ENCODE results near the gene RHCE. TPM values are rescaled to one million over a fixed set of nuclear protein-coding genes. Genes with fewer than 3 reads are reported as not detected.
"Not testable (repeated sequence)": the region's sequence is repeated elsewhere in the genome, so short reads cannot be mapped to it uniquely, and the experiment has no call there.

Gene RHCE
- polyA plus RNA-seq, 1 experiment, result 0.59 TPM

GRCh38 chr1:25461849-25462248 lies 41.2 kb upstream of the RHCE start:
- CTCF ChIA-PET, result interaction anchor here (1.5 kb wide), 1 partner anchor 26 kb away, joined by 4 read pairs; no protein-coding TSS in a partner anchor

GRCh38 chr1:25460816-25461215 lies 40.2 kb upstream of the RHCE start:
- H3K27me3 ChIP-seq (ENCODE audit: control insufficient read depth, insufficient read depth, low read length); POLR2A ChIA-PET; H3K4me3 ChIP-seq (ENCODE audit: low read depth, low read length); DNase-seq (ENCODE audit: low read depth); H3K36me3 ChIP-seq (ENCODE audit: control insufficient read depth, insufficient read depth, low read length): not testable (repeated sequence)
- CTCF ChIA-PET, result interaction anchor here (0.6 to 0.9 kb wide), 3 partner anchors 8 to 1222 kb away, joined by 3 read pairs; no protein-coding TSS in a partner anchor

More at GRCh38 chr1:25461849-25462248, 41.2 kb upstream of the RHCE start:
- H3K36me3 ChIP-seq (ENCODE audit: control insufficient read depth, insufficient read depth, low read length), result peaks cover 2% of the 10 kb centered on the region
- DNase-seq (ENCODE audit: low read depth), result no peak
- no peak overlapping the region for H3K4me3 ChIP-seq (ENCODE audit: low read depth, low read length)
- no peaks in the 10 kb centered on the region for H3K27me3 ChIP-seq (ENCODE audit: control insufficient read depth, insufficient read depth, low read length)
- POLR2A ChIA-PET, result interaction anchor here (0.6 kb wide), 1 partner anchor 39 kb away, joined by 4 read pairs; no protein-coding TSS in a partner anchor
- TF ChIP-seq CTCF (IDR thresholded peaks at IDR 0.05; ENCODE audit: insufficient read depth, low read depth, low read length), result no peak

- CTCF ChIA-PET, result interaction anchor here (0.6 to 0.9 kb wide), 2 partner anchors 9 to 1221 kb away, joined by 3 read pairs; no protein-coding TSS in a partner anchor
- DNase-seq (ENCODE audit: low read depth), result no peak
- Histone ChIP-seq H3K27me3 (ENCODE audit: control insufficient read depth, insufficient read depth, low read length) (no peaks in the 10 kb centered on the region), H3K36me3 (ENCODE audit: control insufficient read depth, insufficient read depth, low read length) (peaks cover 2% of the 10 kb centered on the region), H3K4me3 (ENCODE audit: low read depth, low read length) (no peak overlapping the region)
- POLR2A ChIA-PET, result no interaction called here
- no peak for TF ChIP-seq CTCF (IDR thresholded peaks at IDR 0.05; ENCODE audit: insufficient read depth, low read depth, low read length)
Measured at GRCh38 chr1:25460020-25460419, 39.4 kb upstream of the RHCE start.

- CTCF ChIA-PET, result no interaction called here
- POLR2A ChIA-PET, result no interaction called here
- DNase-seq (ENCODE audit: low read depth), result peak; percentile 31
Measured at GRCh38 chr1:25458541-25459298, 38.1 kb upstream of the RHCE start.

GRCh38 chr1:25456502-25456901 lies 35.9 kb upstream of the RHCE start:
- H3K36me3 ChIP-seq (ENCODE audit: control insufficient read depth, insufficient read depth, low read length), result peaks cover 4% of the 10 kb centered on the region; the same call in 1 of the 2 replicates
- no peak for DNase-seq (ENCODE audit: low read depth)
- no peaks in the 10 kb centered on the region for H3K27me3 ChIP-seq (ENCODE audit: control insufficient read depth, insufficient read depth, low read length)
- H3K4me3 ChIP-seq (ENCODE audit: low read depth, low read length), result no peak overlapping the region
- no peak for TF ChIP-seq CTCF (IDR thresholded peaks at IDR 0.05; ENCODE audit: insufficient read depth, low read depth, low read length)
- POLR2A ChIA-PET, result no interaction called here
- CTCF ChIA-PET, result no interaction called here

More at GRCh38 chr1:25458541-25459298, 38.1 kb upstream of the RHCE start:
- TF ChIP-seq CTCF (IDR thresholded peaks at IDR 0.05; ENCODE audit: insufficient read depth, low read depth, low read length), result no peak
- peaks cover 4% of the 10 kb centered on the region for H3K36me3 ChIP-seq (ENCODE audit: control insufficient read depth, insufficient read depth, low read length)
- H3K27me3 ChIP-seq (ENCODE audit: control insufficient read depth, insufficient read depth, low read length), result no peaks in the 10 kb centered on the region
- H3K4me3 ChIP-seq (ENCODE audit: low read depth, low read length), result no peak overlapping the region
